ENCODE measurements around the gene AKT3. TPM values are rescaled to one million over a fixed set of nuclear protein-coding genes. Genes with fewer than 3 reads are reported as not detected.

The AKT3 gene
- total and polyA plus RNA-seq, 2 of the 8 experiments (the other 6 are each of a cell fraction or from before 2014, with no cell fraction given), result 6.0 to 36.4 TPM

- H3K27ac ChIP-seq (ENCODE audit: low read depth, low read length), result no peak overlapping the region
- TF ChIP-seq KDM4A (IDR thresholded peaks at IDR 0.05; ENCODE audit: low read depth, low read length, severe bottlenecking) (no peak), YY1 (IDR thresholded peaks at IDR 0.05; ENCODE audit: low read depth, low read length) (no peak), EZH2 (IDR thresholded peaks at IDR 0.05; ENCODE audit: low read depth, low read length, severe bottlenecking) (no peak), SP1 (IDR thresholded peaks at IDR 0.05; ENCODE audit: low read depth, low read length) (no peak), EP300 (IDR thresholded peaks at IDR 0.05; ENCODE audit: borderline replicate concordance in 1 of 2, low read depth in 2 of 2, low read length in 2 of 2) (no peak), SRF (IDR thresholded peaks at IDR 0.05; ENCODE audit: low read depth, low read length) (no peak), HDAC6 (IDR thresholded peaks at IDR 0.05; ENCODE audit: low read depth, low read length) (no peak), BCL11A (IDR thresholded peaks at IDR 0.05; ENCODE audit: low read depth in 2 of 2, low read length in 2 of 2) (no peak), TBP (IDR thresholded peaks at IDR 0.05; ENCODE audit: low read depth, low read length) (no peak), CBX8 (IDR thresholded peaks at IDR 0.05; ENCODE audit: borderline replicate concordance, low read depth, low read length) (no peak), E2F6 (IDR thresholded peaks at IDR 0.05) (no peak)
- H3K79me2 ChIP-seq (ENCODE audit: control insufficient read depth in 1 of 2, insufficient read depth in 2 of 2, low read length in 2 of 2), result no peaks in the 10 kb centered on the region
- H2BK12ac ChIP-seq (ENCODE audit: low read depth, low read length), result no peak overlapping the region
- WGBS, 2 experiments (ENCODE audit: extremely low coverage in 1 of 2, insufficient coverage in 1 of 2, insufficient read length in 1 of 2, insufficient replicate concordance in 2 of 2, low coverage in 1 of 2, low lambda C conversion rate in 2 of 2, missing lambda C conversion rate in 1 of 2), result 92% methylated on average over 5 of the region's 5 CpGs; no CpG with 5 or more reads in 1 of the 2 experiments
- H3K79me1 ChIP-seq (ENCODE audit: low read depth, low read length), result no peaks in the 10 kb centered on the region
- no peak overlapping the region for H2AFZ ChIP-seq (ENCODE audit: low read length)
- no peak overlapping the region for H3K9ac ChIP-seq (replicated peaks in 1 of 4; ENCODE audit: extremely low read depth in 1 of 4, low read depth in 3 of 4, low read length in 3 of 4)
- H3K27me3 ChIP-seq (replicated peaks in 1 of 4; ENCODE audit: control insufficient read depth in 3 of 4, extremely low read depth in 1 of 4, insufficient read depth in 3 of 4, low read length in 3 of 4), result no peaks in the 10 kb centered on the region
- H2BK120ac ChIP-seq (replicated peaks; ENCODE audit: low read depth, low read length), result no peak overlapping the region
- H3K36me3 ChIP-seq (ENCODE audit: control insufficient read depth in 2 of 4, insufficient read depth in 4 of 4, low read length in 3 of 4), result no peaks in the 10 kb centered on the region; a peak in 2 of 8 replicates
- no peak overlapping the region for H3K14ac ChIP-seq (ENCODE audit: insufficient read length)
- no peak overlapping the region for H2BK20ac ChIP-seq (ENCODE audit: low read length)
- no peaks in the 10 kb centered on the region for H4K20me1 ChIP-seq (replicated peaks in 1 of 2; ENCODE audit: control insufficient read depth in 1 of 2, insufficient read depth in 2 of 2, low read length in 2 of 2)
- no peaks in the 10 kb centered on the region for H3K23me2 ChIP-seq (ENCODE audit: low read depth, low read length)
- no peak for DNase-seq (ENCODE audit: low read depth in 1 of 2, low spot score in 2 of 2)
- no peak overlapping the region for H3K23ac ChIP-seq (ENCODE audit: insufficient read length)
- no peak overlapping the region for H3K4me3 ChIP-seq (ENCODE audit: extremely low read depth in 1 of 4, insufficient read depth in 2 of 4, low read depth in 3 of 4, low read length in 4 of 4)
- peaks cover 0 to 7% (median 5%) of the 10 kb centered on the region in 4 experiments; a peak in 5 of 7 replicates for H3K4me1 ChIP-seq (replicated peaks in 1 of 4; ENCODE audit: control insufficient read depth in 3 of 4, insufficient read depth in 4 of 4, low read length in 3 of 4)
- ChIA-PET CTCF (ENCODE audit: partially characterized antibody) (interaction anchor here (1.5 kb wide), 1 partner anchor 17 kb away, joined by 3 read pairs; no protein-coding TSS in a partner anchor), POLR2A (ENCODE audit: partially characterized antibody) (no interaction called here)
- H3K4ac ChIP-seq (replicated peaks; ENCODE audit: insufficient read length, low read depth, low read length), result no peak overlapping the region
- H3K56ac ChIP-seq (replicated peaks; ENCODE audit: insufficient read length, low read depth, low read length), result no peak overlapping the region
- H4K5ac ChIP-seq (ENCODE audit: insufficient read length, low read depth, low read length), result no peak overlapping the region
- H4K91ac ChIP-seq (replicated peaks; ENCODE audit: insufficient read length, low read length), result no peak overlapping the region
- no peak overlapping the region for H2BK5ac ChIP-seq (ENCODE audit: low read depth, low read length)
- no peaks in the 10 kb centered on the region for H3K9me3 ChIP-seq (ENCODE audit: insufficient read depth in 2 of 2, low read depth in 1 of 2, low read length in 1 of 2)
- no peak overlapping the region for H2AK5ac ChIP-seq (ENCODE audit: low read depth, low read length)
- no peak overlapping the region for H2BK15ac ChIP-seq (ENCODE audit: low read length)
- H3K4me2 ChIP-seq (ENCODE audit: insufficient read depth in 1 of 2, low read depth in 2 of 2, low read length in 2 of 2), result no peak overlapping the region
- no peak for FAIRE-seq
- no peak overlapping the region for H3K18ac ChIP-seq (ENCODE audit: extremely low read depth, low read length)
- no peak overlapping the region for H4K8ac ChIP-seq (ENCODE audit: extremely low read depth, insufficient read depth, low read length)
Observed at GRCh38 chr1:243500512-243500911, 349.5 kb downstream of the AKT3 start.

Measured in H1 (cell line).